M059J (cell line): Measurements from ENCODE around the gene KCNK3. TPM values are rescaled to one million over a fixed set of nuclear protein-coding genes. Genes with fewer than 3 reads are reported as not detected.
"Not testable (repeated sequence)": the region's sequence is repeated elsewhere in the genome, so short reads cannot be mapped to it uniquely, and the experiment has no call there.

Experiments used
- DNase-seq: peaks from one replicate; pipeline ENCODE4 v3.0.0-alpha.2; 2012; ENCODE audit warnings: low read depth
- total RNA-seq: library from RNA; depleted of rRNA; stranded (reverse); fragments of >200 nt; shearing (Covaris generic); gene quantifications from 2 replicates; pipeline ENCODE4 v1.2.3, GENCODE V29; 2014

Gene KCNK3
- total RNA-seq, 1 experiment from 2014 or later: 2.4 TPM

DNA sequence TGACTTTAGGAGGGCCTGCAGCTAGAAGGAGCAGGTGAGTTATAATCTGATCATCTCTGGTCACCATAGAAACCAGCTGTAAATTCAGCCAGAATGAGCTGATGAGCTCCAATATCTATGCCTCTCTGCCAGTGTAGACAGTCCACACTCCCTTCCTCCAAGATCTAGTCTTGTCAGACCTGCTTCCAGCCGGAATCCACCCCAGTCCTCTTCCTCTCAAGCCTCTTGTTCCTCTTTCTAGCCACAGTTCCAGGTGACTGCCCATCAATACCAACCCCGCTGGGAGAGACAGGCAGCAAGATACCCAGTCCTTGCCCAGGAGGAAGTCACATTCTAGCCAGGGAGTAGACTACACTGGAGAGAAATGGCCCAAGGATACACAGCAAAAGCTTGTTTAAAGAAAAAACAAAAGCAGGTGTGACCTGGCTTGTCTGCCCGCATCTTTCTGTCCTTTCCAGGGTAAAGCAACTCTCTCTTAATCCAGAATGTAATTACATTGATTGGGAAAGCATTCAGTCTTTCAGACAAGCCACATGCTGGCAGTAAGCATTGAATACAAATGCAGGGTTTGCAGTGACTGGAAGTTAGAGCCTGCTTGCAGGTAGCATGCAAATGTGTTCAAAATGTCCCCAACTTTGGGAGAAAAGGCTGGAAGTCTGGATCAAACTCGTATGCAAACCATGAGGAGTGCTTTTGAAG, 62.6 kb downstream of the KCNK3 start:
- DNase-seq: no peak

DNA sequence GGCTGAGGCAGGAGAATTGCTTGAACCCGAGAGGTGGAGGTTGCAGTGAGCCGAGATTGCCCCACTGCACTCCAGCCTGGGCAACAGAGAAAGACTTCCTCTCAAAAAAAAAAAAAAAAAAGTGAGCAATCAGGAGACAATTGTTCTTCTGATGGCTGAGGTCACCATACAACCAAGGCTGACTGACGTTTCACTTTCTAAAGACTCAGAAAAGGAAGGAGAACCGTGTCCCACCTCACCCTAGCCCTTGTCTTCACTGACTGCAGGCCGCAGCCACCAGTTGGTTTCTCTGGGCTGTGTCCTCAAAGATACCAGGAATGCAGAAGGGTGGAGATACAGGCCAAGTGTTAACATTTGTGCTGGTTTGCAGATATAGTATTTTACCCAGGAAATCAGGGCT, 63.8 kb downstream of the KCNK3 start:
- no peak for DNase-seq

DNA sequence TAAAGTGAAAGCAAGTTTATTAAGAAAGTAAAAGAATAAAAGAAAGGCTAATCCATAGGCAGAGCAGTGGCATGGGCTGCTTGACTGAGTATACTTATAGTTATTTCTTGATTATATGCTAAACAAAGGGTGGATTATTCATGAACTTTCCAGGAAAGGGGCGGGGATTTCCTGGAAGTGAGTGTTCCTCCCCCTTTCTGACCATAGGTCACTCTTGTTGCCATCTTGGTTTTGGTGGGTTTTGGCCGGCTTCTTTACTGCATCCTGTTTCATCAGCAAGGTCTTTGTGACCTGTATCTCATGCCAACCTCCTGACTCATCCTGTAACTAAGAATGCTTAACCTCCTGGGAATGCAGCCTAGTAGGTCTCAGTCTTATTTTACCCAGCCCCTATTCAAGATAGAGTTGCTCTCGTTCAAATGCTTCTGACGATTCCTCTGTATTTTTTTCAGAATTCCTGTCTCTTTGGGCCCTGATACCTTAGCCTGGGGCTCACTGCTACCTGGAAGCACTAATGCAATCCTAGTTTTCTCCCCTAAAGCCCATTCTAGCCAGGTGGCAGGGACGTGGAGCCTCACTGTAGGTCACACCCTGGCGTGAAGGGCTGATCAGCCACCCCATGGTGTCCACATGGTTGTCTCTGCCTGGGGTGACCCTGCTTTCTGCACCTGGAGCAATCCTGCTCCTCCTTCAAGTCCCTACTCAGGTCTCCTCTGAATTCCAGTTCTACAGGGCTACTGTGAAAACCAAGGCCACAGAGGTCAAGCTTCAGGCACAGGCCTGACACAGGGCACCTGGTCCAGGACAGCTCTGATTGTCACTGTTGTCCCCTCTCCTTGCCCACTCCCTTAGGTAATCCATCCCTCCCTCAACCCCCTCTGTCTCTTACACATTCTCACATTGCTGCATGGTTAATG, 65.6 kb downstream of the KCNK3 start:
- DNase-seq: peak; percentile 99

DNA sequence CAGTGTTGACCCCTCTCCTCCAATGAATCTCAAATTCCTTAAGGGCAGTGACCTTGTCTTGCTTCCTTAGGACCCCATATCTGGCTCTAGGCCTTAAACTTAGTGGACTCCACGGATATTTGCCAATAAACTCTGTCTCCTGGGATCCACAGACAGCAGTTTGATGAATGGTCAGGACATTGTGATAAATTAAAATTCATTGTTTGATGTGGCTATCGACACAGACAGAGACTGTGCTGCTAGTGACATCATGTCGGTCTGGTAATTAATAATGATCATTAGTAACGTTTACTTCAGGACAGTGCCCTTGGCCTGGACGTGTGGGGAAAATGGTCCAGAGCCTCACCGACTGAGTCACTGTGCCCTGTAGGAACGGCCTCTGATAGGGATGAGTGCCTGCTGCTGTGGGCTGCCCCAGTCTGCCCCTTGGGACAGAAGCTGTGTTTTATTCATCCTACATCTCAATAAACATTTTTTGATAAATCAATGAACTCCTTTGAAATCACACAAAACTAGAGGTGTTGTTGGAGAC, 66.3 kb downstream of the KCNK3 start:
- peak; percentile 29 for DNase-seq

DNA sequence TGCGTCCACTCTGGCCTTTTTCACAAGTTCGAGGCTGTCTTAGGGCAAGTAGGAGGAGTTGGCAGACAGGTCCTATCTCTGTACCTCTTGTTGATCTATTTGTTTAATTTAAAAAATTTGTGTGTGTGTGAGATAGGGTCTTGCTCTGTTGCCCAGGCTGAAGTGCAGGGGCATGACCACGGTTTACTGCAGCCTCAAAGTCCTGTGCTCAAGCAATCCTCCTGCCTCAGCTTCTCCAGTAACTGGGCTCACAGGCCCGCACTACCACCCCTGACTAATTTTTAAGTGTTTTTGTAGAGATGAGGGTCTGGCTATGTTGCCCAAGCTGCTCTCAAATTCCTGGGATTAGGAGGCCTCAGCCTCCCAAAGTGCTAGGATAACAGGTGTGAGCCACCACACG, 67.3 kb downstream of the KCNK3 start:
- no peak for DNase-seq

DNA sequence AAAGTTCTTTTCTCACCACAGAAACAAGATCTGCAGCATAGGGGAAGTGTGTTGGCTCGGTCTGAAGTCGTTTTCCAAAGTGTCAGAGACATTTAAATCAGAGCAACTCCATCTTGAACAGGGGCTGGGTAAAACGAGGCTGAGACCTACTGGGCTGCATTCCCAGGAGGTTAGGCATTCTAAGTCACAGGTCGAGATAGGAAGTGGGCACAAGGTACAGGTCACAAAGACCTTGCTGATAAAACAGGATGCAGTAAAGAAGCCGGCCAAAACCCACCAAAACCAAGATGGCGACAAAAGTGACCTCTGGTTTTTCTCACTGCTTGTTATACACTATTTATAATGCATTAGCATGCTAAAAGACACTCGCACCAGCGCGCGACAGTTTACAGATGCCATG, 68.5 kb downstream of the KCNK3 start:
- DNase-seq: not testable (repeated sequence)

DNA sequence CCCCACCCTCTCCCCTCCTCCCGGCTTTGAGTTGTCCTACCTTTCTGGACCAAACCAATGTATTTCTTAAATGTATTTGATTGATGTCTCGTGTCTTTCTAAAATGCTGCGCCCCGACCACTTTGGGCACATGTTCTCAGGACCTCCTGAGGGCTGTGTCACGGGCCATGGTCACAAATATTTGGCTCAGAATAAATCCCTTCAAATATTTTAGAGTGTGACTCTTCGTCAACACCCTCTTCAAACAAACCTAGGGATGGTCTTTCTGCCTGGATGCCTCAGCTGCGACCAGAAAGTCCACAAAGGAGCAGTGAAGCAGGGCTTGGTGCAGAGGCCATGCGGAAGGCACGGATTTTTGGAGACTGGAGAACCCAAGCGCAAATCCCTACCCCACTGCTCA, 70.5 kb downstream of the KCNK3 start:
- DNase-seq: no peak

DNA sequence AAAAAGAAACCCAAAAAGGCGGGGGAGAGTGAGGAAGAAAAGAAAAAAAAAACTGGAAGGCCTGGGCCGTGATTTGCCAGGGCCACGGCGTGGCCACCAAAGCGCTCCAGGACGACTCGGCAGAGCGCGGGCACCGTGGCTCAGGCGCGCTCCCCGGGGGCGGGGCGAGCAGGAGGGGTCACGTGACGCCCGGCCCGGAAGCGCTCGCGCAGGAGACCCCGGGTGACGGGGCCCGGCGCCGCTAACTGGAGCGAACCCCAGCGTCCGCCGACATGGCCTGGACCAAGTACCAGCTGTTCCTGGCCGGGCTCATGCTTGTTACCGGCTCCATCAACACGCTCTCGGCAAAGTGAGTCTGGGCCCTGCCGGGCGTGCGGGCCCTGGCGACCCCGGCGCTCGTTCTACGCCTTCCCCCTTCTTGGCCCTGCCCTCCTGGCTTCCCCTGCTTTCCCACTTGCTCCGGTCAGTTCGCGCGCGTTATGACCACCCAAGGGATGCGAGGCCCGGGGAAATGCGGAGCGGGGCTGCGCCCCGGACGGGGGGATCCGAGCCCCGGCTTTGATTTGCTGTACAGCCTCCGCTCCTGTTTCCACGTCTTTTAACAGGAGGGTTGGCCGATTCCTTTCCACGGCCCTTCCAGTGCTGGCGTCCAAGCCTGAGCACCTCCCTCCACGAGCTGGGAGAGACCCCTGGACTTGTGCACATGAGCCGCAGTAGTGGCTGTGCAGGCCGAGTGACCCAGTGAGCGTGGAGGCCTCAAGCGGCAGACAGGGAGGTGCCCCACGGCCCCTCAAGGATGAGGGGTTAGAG, 71.8 kb downstream of the KCNK3 start, which contains the start of gene SLC35F6:
TSS of gene SLC35F6 (plus strand) at position 207 of the 810 bp plus-strand sequence. CDS start at position 273, 66 bp downstream.
- DNase-seq: peak; percentile 74

DNA sequence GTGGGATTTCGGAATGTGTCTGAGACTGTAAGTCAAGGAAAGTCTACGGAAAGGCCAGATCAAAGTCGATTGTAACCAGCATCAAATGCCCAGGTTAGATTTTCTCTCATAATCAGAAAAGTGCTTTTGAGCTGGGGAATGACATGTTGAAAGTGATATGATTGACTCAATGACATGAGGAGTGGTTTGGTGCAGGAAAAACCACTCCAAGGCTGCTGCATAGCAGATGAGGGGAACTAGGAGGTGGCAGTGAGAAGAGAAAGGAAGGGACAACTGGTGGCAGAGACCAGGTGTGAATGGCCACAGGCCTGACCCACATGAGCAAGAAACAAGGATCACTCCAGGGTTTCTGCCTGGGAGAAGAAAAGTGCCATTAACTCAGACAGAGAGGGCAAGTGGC, 72.4 kb downstream of the KCNK3 start:
- no peak for DNase-seq

DNA sequence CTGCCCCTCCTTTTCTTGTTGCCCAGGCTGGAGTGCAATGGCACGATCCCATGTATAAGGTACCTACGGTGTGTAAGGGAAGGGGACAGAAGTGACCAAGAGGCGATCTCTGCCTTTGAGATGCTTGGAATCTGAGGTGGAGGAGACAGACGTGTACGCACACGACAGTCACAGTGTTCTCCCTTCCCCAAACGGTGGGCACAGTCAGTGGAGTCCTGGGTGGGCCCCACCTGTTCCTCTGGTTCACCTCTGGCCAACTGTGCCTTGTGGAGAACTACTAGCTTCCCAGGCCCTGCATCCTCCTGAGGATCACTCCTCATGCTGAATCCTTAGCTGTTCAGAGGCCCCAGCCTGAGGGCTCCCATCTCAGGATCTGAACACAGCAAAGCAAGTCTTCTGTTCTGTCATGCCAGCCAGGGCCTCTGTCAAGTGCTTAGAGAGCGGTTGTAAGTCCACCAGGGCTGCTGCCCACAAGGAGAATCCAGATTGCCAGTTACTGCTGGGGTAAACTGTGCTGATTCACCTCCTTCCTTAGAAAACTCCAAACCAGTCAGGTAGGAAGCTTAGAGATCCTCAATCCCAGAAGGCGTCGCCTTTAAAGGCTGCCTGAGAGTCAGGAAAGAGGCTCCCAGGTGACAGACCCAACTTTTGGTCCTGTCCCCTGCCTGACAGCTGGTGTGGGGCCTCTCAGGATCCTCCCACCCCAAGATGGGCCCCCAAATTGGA, 73.1 kb downstream of the KCNK3 start:
- DNase-seq: no peak

DNA sequence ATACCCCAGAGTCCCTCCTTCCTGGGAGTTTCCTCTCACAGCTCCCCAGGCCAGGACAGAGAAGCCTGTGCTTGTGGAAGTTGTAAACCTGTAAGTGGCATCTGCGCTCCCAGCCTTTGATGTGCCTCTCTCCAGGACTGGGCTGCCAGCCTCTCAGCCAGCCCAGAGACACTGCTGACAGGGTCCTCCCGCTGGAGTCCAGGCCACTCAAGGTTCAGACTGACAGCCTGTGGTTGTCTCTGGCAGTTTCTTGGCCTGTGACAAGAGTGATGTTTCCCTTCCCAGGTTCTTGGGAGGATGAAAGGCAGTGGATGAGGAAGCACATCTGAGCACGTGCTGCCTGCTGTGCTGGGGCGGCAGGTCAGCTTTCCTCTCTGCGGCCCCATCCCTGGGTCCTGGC, 74.6 kb downstream of the KCNK3 start:
- DNase-seq: no peak

DNA sequence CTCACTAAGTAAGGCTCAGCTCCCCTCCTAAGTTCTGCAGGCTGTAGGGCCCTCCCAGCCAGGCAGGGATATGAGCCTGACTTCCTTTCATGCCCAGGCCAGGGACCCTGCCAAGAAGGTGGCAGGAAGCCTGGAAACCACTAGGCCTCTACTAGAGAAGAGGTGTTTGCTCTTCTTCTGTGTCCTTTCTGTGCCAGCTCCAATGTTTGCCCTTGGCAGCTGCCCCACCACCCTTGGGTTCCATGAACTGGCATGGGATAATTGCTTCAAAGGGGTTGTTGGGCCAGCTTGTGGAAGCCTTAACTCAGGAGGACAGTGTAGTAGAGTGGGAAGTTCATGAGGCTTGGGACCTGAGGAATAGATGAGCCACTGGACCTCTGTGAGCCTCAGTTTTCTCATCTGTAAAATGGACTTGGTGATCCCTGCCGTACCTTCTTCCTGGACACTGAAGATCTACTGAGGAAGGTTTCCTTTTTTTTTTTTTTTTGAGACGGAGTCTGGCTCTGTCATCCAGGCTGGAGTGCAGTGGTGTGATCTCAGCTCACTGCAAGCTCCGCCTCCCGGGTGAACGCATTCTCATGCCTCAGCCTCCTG, 75.5 kb downstream of the KCNK3 start:
- no peak for DNase-seq

DNA sequence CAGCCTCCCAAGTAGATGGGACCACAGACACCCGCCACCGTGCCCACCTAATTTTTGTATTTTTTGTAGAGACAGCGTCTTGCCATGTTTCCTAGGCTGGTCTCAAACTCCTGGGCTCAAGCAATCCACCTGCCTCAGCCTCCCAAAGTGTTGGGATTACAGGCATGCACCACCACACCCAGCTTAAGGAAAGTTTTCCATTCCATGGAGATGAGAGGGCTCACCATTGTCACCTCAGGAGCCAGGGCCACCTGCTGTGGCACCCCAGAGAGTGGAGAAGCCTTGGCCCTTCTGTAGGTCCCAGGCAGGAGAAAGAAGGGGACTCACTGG, 76.2 kb downstream of the KCNK3 start:
- no peak for DNase-seq

DNA sequence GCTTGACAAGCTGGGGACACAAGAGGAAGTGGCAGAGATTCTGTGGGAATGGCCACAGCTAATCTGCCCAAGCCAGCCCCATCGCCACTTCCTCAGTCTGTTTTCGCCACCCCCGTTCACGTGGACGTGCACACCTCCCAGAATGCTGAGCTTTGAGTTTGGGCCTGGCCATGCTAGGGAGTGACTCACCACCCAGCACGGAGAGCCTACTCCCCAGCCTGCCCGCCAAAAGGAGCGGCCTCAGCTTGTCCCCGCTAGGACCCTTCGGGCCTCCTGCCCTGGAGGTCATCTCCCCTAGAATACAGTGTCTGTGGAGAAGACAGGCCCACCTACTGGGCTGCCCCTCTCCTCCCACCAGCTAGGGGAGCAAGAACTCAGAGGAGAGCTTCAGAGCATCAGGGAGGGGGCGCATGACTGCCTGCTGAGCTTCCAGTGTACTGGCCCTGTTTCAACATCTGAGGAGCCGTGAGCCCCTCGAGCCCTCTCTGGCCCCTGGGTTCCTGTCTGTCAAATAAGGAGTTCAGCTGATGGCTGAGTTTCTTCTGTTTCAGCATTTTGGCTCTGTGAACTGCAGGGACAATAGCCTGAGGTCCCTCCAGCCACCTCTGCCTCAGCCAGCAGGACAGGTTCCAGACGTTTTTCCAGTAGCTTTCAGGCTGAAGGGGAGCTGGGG, 76.7 kb downstream of the KCNK3 start:
- DNase-seq: peak; percentile 5

DNA sequence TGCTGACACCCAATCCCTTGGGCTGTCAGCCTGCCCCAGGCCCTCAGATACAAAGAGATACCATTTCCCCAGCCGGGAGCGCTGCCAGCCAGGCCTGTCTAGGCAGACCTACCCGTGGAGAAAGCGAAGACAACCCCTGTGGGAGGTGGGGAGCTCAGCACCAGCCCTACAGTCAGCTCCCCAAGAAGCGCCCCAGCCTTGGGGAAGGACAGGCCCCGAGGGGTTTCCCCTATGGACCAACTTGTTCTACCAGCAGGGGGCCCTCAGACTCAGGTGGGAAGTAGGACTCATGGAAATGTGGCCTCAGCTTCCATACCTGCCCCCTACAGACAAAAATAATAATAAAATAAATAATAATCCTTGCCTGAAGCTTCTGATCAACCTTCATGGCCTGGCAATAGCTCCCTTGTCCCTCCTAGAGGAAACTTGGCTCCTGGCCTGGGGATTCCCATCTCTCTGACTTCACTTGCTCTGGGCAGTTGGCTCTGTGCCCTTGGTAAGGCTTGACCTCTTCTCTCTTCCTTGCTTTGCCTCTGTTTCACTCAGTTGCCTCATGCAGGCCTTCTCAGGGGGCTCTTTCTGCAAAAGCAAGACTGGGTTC, 78.6 kb downstream of the KCNK3 start:
- peak; percentile 92 for DNase-seq

DNA sequence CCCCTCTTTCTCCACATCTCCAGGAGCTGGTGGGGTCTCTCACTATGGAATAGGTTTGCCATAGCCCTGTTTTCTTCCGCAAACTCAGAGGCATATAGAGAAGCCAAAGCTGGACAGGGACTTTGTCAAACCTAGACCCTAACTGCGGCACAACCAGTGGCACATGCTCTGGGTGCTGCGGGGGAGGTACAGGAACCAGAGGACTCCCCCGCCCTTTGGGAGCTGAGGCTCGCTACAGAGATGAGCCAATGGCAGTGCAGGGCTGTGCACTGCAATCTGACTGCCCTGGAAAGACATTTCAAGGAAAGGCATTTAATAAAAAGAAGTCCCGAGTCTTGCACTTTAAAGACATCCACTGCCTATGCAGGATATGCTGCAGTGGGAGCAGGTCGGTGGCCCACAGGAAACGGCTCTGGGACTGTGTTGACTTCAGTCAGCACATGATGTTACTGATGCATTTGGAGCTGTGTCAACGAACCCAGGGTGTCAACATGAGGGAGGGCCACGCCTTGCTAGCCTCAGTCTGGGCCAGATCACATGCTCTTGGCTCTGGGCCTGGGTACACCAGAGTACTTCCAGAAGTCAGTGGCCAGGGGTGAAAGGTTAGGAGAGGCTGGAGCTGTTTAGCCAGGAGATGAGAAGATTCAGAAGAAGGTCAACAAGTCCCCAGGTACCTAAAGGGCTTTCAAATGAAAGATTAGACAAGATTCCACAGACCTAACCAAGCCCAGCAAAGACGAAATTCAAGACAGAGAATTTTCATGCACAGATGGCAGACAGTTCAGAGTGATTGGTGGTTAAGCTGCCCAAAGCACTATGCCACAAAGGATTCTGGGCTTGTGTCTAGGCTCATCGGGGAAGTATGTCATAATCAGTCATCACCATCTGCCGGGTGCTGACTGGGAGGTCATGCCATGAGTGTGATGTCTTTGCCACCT, 79.8 kb downstream of the KCNK3 start:
- peak; percentile 44 for DNase-seq

DNA sequence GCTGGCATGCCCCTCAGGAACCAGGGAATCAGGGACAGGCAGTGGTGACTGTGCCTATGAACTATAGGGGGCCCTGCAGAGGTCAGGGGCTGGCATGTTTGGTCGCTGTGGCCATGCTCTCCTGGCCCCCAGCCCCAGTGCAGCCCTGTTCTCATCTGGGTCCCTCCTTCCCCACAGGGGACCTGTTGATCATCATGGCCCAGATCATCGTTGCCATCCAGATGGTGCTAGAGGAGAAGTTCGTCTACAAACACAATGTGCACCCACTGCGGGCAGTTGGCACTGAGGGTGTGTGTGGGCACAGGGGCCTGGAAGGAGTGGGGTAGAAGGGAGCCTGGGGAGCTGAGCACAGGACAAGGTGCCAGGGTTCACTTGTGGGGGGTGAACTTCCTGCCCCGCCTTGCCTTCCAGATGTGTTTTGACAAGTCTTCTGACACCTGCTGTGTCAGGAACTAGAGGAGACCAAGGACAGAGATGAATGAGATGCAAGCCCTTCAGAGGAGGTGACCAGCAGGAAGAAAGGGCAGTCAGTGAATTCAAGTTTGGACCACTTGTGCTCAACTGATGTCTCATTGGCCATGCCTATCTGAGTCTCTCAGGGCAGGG, 83.8 kb downstream of the KCNK3 start:
- no peak for DNase-seq

DNA sequence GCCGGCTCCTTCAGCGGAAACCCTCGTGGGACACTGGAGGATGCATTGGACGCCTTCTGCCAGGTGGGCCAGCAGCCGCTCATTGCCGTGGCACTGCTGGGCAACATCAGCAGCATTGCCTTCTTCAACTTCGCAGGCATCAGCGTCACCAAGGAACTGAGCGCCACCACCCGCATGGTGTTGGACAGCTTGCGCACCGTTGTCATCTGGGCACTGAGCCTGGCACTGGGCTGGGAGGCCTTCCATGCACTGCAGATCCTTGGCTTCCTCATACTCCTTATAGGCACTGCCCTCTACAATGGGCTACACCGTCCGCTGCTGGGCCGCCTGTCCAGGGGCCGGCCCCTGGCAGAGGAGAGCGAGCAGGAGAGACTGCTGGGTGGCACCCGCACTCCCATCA, 85.6 kb downstream of the KCNK3 start:
- no peak for DNase-seq
